HuH-7.5 (cell line): ENCODE measurements around the gene MAGI3.

Experiments
- DNase-seq: peaks from one replicate; pipeline ENCODE4 v3.0.0; 2011; ENCODE audit warnings: low spot score

Gene MAGI3

GRCh38 chr1:113659556-113659955, 269.2 kb downstream of the MAGI3 start:
- no peak for DNase-seq

GRCh38 chr1:113660088-113660487, 269.8 kb downstream of the MAGI3 start:
- DNase-seq, result no peak

DNA sequence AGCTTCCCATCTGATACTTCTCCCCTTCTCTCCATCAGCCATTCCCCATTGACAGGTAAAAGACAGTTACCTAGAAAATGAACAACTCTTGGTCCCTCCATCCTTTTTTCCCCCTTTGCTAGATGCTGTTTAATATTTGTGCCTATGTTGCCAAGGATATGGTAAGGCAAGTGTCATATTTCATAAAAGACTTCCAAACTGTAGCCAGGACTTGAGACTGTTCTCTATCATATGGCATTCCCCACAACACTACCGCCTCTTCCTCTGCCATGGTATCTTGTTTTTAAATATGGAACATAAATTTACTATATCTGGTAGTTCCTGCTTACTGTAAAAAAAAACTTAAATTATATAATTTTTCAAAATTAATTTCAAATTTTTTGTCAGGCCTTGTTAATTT, 271.8 kb downstream of the MAGI3 start:
- no peak for DNase-seq

DNA sequence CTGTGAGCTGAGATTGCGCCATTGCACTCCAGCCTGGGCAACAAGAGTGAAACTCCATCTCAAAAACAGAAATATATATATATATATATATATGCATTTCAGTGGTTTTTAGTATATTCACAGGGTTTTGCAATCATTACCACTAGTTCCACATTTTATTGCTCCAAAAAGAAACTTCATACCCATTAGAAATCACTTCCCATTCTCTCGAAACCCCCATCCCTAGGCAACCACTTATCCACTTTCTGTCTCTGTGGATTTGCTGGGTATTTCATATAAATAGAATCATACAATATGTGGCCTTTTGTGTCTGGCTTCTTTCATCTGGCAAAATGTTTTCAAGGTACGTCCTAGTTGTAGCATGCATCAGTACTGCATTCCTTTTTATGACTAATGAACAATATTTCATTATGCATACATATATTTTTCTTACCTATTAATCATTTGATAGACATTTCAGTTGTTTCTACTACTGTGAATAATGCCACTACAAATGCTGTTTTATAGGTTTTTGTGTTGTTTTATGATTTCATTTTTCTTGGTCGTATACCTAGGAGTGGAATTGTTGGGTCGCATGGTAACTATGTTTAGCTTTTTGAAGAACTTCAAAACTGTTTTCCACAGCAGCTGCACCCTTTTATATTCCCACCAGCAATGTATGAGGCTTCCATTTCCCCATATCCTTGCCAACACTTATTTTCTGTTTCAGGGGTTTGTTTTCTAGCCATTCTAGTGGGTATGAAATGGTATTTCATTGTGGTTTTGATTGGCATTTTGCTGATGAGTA, 273.0 kb downstream of the MAGI3 start:
- DNase-seq, result no peak

GRCh38 chr1:113665071-113665470, 274.8 kb downstream of the MAGI3 start:
- DNase-seq, result no peak

DNA sequence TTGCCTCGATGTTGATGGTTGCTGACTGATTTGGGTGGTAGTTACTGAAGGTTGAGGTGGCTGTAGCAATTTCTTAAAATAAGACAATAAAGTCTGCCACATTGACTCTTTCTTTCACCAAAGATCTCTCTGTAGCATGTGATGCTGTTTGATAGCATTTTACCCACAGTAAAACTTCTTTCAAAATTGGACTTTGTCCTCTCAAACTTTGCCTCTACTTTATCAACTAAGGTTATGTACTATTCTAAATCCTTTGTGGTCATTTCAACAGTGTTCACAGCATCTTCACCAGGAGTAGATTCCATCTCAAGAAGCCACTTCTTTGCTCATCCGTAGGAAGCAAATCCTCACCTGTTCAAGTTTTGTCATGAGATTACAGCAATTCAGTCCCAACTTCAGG, 275.8 kb downstream of the MAGI3 start:
- no peak for DNase-seq

DNA sequence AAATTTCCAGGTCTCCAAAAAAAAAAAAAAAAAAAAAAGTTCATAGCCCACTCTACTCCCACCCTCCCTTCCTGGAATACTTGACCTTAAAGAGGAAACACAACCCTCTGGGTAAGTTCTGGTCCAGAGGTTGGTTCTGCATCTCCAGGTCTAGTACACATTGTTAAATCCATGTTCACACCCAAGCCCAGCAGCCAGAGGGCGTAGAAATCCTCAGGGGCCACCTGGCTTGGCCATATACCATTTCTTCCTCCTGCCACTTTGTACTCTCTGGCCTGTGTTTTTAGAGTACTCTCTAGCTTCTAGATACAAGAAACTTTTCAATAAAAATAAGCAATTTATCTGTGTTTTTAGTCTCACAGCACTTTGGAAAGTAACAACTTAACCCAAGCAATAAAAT, 279.7 kb downstream of the MAGI3 start:
- no peak for DNase-seq

DNA sequence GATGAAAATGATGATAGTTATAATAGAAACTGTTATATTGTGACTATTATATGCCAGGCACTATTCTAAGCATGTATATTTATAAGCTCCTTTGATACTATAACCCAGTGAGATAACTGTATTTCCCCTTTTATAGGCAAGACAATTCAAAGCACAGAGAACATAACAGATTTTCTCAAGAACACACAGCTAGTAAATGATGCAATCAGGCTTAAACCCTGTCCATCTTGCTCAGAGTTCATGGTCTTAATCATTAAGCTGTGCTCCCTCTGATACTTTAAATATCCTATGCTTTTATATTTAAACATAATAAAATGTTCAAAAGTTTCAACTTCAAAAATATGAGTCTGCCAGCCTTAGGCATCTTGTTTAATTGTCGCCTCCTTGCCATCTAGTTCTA, 280.3 kb downstream of the MAGI3 start:
- no peak for DNase-seq

DNA sequence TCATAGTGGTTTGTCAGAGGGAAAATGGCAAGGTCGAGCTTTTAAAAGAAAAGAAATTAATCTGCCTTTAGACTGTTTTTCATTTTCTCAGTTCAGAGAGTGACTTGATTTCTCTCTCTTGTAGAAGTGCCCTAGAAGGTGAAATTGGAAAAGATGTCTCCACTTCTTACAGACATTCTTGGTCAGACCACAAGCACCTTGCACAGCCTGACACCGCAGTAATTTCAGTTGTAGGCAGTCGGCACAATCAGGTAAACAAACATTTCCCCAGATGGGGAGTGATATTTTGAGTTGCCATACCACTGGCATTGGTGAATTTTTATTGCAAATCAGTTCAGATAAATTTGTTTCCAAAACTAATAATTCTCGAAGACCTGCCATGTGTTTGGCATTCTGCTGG, 282.2 kb downstream of the MAGI3 start:
- no peak for DNase-seq

- DNase-seq, result no peak
Observed at GRCh38 chr1:113674591-113674990, 284.3 kb downstream of the MAGI3 start.

- DNase-seq, result no peak
Observed at GRCh38 chr1:113675302-113675701, 285.0 kb downstream of the MAGI3 start.

DNA sequence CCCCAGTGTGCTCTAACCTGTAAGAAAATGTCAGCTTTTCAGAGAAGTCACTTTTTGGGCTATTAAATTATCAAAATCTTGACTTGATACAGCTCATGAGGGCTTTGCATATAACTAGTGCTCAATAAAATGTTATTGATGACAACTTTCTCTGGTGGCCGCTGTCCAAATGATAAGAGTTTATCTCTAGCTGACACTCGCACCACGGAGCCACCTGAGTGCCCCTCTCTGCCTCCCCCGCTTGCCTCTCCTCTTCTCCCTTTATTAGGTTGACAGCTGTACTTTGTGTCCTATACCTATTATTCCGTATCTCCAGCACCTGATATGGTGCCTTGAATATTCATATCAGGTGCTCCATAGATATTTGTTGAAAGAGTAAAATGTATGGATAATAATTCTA, 286.2 kb downstream of the MAGI3 start:
- DNase-seq, result no peak

GRCh38 chr1:113677250-113678158, 287.2 kb downstream of the MAGI3 start:
- peak; percentile 31 for DNase-seq

- no peak for DNase-seq
Observed at GRCh38 chr1:113678159-113678469, 287.8 kb downstream of the MAGI3 start.

GRCh38 chr1:113681596-113682337, 291.5 kb downstream of the MAGI3 start:
- no peak for DNase-seq

- DNase-seq, result no peak
Observed at GRCh38 chr1:113683384-113684152, 293.3 kb downstream of the MAGI3 start.

- no peak for DNase-seq
Observed at GRCh38 chr1:113684153-113684541, 293.8 kb downstream of the MAGI3 start.

DNA sequence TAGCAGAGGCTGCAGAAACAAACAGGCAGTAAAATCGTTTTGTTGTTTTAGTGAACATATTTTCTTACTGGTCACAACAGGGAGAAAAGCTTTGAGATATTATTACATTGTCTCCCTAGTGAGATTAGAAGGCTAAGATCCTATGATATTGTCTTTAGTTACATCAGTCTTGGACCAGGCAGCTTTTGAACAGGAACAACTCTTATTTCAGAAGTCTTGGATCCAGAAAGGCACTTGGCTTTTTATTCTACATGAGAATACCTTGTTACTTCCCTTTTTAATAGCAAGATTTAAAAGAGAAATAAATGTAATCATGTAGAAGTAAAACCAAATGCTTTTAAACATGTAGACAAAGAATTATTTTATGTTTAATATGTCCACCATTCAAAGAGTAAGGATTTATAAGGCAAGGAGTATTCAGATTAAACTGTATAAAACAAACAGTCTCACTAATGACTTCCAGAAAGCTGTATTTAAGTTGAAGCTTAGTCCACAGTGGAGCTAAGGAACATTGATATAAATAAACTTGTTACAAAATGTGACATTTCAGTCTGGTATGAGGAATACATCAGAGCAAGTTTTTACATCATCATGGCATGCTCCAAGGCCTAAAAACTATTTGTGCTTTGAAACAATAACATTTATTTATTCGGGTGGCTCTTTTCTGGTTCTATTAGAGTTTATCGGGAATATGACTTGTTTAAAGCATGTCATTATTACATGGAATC, 296.7 kb downstream of the MAGI3 start:
- no peak for DNase-seq

GRCh38 chr1:113691184-113691583, 300.9 kb downstream of the MAGI3 start:
- no peak for DNase-seq

- no peak for DNase-seq
Observed at GRCh38 chr1:113692342-113692741, 302.0 kb downstream of the MAGI3 start.

GRCh38 chr1:113692824-113693431, 302.6 kb downstream of the MAGI3 start:
- DNase-seq, result no peak
